Activated CD8-positive, alpha-beta memory T cell treated with anti-CD3 and anti-CD28 coated beads, Interleukin-2, amount 50 U/mL, for 4 hours (primary cell): ENCODE results near the gene MAD1L1.

Source experiments
- DNase-seq: peaks from one replicate; pipeline ENCODE4 v3.0.0-alpha.2; 2020

MAD1L1 gene

GRCh38 chr7:2100278-2101208, 132.2 kb downstream of the MAD1L1 start:
- DNase-seq, result no peak

DNA sequence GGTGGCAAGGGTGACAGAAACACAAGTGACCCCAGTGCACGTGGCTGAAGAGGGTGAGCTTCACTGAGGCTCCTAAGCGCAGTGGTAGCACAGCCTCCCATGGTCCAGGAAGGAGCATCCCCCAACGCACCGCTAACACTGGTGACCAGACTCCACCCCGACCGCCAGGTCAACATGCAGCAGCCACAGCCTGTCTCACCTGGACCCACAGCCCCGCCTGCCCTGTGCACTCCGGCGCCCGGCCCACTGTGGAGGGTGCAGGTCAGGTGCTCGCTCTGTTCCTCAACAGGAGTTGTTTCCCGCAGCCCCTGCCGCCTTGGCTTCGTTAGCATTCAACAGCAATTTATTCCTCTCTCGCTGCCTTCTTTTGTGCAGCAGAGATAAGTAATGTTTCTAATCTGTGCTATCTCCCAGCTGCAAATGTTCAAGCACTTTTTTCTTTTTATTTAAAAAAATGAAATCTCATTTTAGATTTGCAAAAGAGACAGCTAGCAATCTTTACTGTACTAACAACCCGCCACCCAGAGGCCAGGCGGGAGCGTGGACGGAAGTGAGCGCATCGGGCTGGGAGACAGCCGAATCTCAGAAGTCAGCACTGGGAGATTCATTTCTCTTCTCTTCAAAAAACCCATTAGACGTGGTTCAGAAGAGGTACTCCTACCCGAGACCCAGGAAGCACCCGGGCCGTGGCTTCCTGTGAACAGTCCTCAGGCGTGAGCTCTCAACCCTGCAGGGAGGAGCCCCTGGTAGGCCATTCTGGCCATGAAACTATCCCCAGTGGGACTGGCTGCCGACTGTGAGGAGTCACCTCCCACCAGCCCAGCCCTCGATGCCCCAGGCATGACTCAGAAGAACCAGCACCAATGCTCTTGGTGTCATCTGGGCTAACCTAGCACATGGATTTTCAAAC, 133.4 kb downstream of the MAD1L1 start:
- peak; percentile 50 for DNase-seq

DNA sequence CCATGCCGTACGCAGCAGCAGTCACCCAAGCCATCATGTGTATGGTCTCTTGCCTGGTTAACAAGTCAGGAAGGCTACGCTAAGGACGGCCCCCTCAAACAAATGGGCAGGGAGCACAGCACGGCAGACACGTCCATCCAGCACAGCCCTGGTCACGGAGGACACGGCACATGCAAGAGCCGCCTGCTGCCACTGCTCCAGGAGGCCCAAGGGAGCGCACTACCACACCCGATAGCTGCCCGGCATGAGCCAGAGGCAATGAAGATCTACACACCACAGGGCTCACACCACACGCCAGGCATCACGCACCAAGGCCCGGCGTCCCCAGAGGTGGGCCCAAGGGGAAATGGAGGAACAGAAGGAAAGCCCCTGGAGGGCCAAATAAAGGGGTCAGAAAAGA, 134.2 kb downstream of the MAD1L1 start:
- DNase-seq, result no peak

DNA sequence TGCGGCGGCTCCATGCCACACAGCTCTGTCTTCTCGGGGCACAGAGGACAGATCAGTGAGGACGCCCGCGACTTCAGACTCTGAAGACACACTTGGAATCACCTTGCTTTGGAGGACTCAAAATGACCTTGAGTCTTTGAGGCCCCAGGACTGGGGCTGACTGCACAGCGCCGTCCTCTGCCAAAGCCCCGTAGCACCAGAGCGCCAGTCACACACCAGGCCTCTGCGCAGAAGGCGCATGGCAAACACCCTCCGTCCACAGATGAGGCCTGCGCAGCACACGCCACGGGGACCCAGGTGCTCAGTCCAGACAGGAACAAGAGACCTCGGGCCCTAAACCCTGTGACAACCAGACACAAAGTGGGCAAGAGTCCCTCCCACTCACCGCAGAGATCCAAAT, 134.7 kb downstream of the MAD1L1 start:
- DNase-seq, result no peak

GRCh38 chr7:2097492-2097891, 135.3 kb downstream of the MAD1L1 start:
- DNase-seq, result no peak

GRCh38 chr7:2096692-2097387, 135.9 kb downstream of the MAD1L1 start:
- DNase-seq, result no peak

GRCh38 chr7:2095436-2095835, 137.3 kb downstream of the MAD1L1 start:
- DNase-seq, result no peak

- no peak for DNase-seq
These were observed 138.2 kb downstream of the MAD1L1 start for GRCh38 chr7:2094454-2095045.

DNA sequence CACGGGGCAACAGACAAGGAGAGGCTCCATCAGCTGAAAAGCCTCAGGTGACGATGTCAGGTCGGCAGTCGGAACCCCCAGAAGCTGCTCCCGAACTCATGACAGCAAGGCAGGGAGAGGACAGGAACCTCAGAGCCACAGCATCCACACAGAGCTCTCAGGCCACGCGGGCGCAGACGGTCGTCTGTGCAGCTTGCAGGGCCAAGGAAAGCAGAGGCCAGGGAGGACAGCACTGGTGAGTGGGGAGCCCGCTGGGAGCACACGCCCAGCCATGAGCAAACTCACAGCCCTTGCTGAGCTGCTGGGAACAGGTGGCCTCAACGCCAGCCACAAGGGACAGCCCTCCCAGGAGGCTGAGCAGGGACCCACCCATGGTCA, 138.9 kb downstream of the MAD1L1 start:
- DNase-seq, result no peak

- DNase-seq, result no peak
These were observed 139.4 kb downstream of the MAD1L1 start for GRCh38 chr7:2093215-2093842.

GRCh38 chr7:2092279-2092678, 140.5 kb downstream of the MAD1L1 start:
- DNase-seq, result no peak

DNA sequence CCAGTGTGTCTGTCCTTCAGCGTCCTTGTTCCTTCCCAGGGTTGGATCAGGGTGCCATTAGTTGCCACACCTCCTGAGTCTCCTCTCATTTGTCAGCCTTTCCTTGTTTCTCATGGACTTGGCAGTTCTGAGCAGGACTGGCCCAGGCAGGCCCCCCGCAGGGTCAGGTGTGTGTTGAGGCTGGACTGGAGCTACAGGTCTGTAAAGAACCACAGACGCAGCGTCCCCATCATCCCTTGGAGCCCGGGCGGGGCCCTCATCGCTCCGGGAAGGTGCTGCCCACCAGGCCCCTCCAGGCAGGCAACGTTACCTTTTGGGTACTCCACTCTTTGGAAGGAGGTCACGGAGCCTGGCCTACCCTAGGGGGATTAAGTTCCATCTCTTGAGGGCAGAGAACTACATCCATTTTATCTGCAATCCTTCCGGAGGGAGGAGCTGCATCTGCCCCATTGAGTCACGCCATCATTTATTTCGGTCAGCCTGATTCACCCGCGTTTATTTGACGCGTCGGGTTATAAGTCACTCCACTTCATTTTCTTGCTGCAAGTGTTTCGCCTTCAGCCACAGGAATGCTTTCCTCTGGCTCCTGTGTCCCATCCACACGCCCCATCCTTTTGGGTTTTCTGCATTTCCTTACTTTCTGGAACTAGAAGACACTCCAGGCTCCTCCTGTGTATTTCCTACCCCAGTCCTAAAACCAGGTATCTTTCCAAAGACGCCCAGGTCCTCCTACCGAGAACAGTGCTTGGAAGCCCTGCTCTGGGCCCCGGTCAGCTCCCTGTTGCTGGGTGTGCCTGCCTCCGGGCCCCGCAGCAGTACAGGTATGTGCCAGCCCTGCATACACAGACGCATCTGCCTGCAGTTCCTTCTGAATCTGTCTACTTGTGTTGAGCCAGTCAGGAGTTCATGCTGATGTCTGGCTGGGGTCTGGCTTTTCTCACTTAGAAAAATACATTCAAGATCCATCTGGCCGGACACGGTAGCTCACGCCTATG, 141.9 kb downstream of the MAD1L1 start:
- no peak for DNase-seq

- DNase-seq, result no peak
These were observed 143.9 kb downstream of the MAD1L1 start for GRCh38 chr7:2088801-2089200.

GRCh38 chr7:2087744-2088143, 145.0 kb downstream of the MAD1L1 start:
- no peak for DNase-seq

GRCh38 chr7:2086229-2086628, 146.5 kb downstream of the MAD1L1 start:
- DNase-seq, result no peak

GRCh38 chr7:2085804-2086203, 146.9 kb downstream of the MAD1L1 start:
- no peak for DNase-seq

- DNase-seq, result no peak
These were observed 147.8 kb downstream of the MAD1L1 start for GRCh38 chr7:2084781-2085505.

DNA sequence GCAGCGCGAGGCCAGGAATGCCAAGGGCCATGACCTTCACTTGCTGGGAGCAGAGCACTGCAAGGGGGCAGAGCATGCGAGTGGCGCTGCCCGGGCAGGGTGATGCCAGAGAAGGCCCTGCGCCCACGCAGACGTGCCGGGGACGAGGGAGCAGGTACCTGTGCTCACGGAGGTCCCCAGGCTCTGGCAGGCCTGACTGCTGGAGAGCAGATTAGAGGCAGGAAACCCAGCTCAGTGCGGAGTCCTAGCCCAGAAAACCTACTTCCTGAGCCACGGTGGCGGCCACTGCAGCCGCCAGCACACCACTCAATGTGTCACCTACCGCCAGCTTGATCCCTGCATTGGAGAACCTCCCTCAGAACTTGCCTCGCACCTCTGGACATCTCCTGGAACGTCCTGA, 148.4 kb downstream of the MAD1L1 start:
- DNase-seq, result peak; percentile 40

GRCh38 chr7:2083362-2083761, 149.4 kb downstream of the MAD1L1 start:
- no peak for DNase-seq
